Erythroblast (primary cell): ENCODE measurements around the gene CAP1.

Source experiments
- GATA1 ChIP-seq: IDR thresholded peaks from 2 replicates; pipeline ENCODE4 v1.6.1; 2011; ENCODE audit warnings: low read depth, mild to moderate bottlenecking, control low read depth, low read length, moderate library complexity
- POLR2A ChIP-seq: IDR thresholded peaks from 2 replicates; pipeline ENCODE4 v1.6.1; 2011; ENCODE audit warnings: mild to moderate bottlenecking, low read length

GRCh38 chr1:40090652-40091355 is 50.3 kb downstream of the CAP1 start:
- TF ChIP-seq POLR2A (no peak), GATA1 (no peak)
